ENCODE data around the gene TNF. TPM values are rescaled to one million over a fixed set of nuclear protein-coding genes. Genes with fewer than 3 reads are reported as not detected.

Gene TNF
- total and polyA plus RNA-seq, 2 of the 13 experiments (the other 11 are each of a cell fraction or from before 2014, with no cell fraction given), result not detected

DNA sequence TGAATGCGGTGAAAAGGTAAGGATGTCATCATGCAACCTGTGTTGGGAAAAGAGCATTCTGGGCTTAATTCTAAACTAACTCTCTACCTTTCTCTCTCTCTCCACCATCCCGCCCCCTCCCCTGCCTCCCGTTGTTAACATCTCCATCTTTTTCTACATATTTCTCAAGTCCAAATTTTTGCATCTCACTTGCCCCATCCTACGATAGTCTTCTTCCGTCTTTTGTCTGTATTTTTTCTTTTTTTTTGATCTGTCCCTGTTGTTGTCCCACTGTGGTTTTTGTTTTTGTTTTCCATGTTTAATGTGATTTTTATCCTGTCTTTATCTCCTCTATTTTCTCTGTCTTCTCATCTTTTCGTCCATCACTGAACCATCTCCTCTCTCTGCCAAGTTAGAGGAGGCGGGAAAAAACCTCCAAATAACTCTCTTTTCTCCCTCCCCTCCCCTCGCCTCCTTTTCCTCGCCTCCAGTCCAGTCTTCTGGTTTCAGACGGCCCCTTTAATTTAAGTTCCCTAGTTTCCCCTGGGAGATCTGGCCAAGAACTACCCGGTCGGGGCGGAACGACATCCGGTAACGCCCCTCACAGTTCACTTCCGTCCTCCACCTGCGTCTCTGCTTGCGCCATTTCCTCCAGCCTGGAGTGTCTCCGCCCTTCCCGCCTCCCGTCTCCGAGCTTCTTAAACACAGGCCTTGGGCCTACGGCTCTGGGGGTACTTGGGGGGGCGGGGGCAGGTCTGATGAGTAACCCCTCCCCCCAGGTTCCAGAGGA is 28.2 kb upstream of the TNF start, which contains the start of gene NFKBIL1 (continued):
- TF ChIP-seq, protein P1, sequence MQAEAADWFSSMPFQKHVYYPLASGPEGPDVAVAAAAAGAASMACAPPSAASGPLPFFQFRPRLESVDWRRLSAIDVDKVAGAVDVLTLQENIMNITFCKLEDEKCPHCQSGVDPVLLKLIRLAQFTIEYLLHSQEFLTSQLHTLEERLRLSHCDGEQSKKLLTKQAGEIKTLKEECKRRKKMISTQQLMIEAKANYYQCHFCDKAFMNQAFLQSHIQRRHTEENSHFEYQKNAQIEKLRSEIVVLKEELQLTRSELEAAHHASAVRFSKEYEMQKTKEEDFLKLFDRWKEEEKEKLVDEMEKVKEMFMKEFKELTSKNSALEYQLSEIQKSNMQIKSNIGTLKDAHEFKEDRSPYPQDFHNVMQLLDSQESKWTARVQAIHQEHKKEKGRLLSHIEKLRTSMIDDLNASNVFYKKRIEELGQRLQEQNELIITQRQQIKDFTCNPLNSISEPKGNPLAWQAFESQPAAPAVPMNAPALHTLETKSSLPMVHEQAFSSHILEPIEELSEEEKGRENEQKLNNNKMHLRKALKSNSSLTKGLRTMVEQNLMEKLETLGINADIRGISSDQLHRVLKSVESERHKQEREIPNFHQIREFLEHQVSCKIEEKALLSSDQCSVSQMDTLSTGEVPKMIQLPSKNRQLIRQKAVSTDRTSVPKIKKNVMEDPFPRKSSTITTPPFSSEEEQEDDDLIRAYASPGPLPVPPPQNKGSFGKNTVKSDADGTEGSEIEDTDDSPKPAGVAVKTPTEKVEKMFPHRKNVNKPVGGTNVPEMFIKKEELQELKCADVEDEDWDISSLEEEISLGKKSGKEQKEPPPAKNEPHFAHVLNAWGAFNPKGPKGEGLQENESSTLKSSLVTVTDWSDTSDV (CRISPR knock-in tag; IDR thresholded peaks at IDR 0.05), result no peak
- TF ChIP-seq, protein P2, sequence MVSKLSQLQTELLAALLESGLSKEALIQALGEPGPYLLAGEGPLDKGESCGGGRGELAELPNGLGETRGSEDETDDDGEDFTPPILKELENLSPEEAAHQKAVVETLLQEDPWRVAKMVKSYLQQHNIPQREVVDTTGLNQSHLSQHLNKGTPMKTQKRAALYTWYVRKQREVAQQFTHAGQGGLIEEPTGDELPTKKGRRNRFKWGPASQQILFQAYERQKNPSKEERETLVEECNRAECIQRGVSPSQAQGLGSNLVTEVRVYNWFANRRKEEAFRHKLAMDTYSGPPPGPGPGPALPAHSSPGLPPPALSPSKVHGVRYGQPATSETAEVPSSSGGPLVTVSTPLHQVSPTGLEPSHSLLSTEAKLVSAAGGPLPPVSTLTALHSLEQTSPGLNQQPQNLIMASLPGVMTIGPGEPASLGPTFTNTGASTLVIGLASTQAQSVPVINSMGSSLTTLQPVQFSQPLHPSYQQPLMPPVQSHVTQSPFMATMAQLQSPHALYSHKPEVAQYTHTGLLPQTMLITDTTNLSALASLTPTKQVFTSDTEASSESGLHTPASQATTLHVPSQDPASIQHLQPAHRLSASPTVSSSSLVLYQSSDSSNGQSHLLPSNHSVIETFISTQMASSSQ (IDR thresholded peaks at IDR 0.05; ENCODE audit: low read depth), result no peak
- TF ChIP-seq, protein P2 (CRISPR knock-in tag; IDR thresholded peaks at IDR 0.05; ENCODE audit: borderline replicate concordance), result peak; percentile 56; the same call in 1 of the 2 replicates
- TF ChIP-seq, protein P3, sequence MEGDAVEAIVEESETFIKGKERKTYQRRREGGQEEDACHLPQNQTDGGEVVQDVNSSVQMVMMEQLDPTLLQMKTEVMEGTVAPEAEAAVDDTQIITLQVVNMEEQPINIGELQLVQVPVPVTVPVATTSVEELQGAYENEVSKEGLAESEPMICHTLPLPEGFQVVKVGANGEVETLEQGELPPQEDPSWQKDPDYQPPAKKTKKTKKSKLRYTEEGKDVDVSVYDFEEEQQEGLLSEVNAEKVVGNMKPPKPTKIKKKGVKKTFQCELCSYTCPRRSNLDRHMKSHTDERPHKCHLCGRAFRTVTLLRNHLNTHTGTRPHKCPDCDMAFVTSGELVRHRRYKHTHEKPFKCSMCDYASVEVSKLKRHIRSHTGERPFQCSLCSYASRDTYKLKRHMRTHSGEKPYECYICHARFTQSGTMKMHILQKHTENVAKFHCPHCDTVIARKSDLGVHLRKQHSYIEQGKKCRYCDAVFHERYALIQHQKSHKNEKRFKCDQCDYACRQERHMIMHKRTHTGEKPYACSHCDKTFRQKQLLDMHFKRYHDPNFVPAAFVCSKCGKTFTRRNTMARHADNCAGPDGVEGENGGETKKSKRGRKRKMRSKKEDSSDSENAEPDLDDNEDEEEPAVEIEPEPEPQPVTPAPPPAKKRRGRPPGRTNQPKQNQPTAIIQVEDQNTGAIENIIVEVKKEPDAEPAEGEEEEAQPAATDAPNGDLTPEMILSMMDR (CRISPR knock-in tag; IDR thresholded peaks at IDR 0.05), result peak; percentile 36; the same call in 1 of the 2 replicates
- no peak; the same call in 1 of the 2 replicates for TF ChIP-seq JUND (CRISPR knock-in tag; IDR thresholded peaks at IDR 0.05)
- TF ChIP-seq NCOA2 (CRISPR knock-in tag; IDR thresholded peaks at IDR 0.05), result 0 out of 2 replicates have a peak, but pooled peaks have one; percentile 21
- TF ChIP-seq, protein P4, sequence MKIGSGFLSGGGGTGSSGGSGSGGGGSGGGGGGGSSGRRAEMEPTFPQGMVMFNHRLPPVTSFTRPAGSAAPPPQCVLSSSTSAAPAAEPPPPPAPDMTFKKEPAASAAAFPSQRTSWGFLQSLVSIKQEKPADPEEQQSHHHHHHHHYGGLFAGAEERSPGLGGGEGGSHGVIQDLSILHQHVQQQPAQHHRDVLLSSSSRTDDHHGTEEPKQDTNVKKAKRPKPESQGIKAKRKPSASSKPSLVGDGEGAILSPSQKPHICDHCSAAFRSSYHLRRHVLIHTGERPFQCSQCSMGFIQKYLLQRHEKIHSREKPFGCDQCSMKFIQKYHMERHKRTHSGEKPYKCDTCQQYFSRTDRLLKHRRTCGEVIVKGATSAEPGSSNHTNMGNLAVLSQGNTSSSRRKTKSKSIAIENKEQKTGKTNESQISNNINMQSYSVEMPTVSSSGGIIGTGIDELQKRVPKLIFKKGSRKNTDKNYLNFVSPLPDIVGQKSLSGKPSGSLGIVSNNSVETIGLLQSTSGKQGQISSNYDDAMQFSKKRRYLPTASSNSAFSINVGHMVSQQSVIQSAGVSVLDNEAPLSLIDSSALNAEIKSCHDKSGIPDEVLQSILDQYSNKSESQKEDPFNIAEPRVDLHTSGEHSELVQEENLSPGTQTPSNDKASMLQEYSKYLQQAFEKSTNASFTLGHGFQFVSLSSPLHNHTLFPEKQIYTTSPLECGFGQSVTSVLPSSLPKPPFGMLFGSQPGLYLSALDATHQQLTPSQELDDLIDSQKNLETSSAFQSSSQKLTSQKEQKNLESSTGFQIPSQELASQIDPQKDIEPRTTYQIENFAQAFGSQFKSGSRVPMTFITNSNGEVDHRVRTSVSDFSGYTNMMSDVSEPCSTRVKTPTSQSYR (CRISPR knock-in tag; IDR thresholded peaks at IDR 0.05; ENCODE audit: borderline replicate concordance), result peak; percentile 59; the same call in 1 of the 2 replicates
- TF ChIP-seq HDAC1 (CRISPR knock-in tag; IDR thresholded peaks at IDR 0.05), result peak; percentile 27; the same call in 1 of the 2 replicates
- TF ChIP-seq RXRB (CRISPR knock-in tag; IDR thresholded peaks at IDR 0.05; ENCODE audit: borderline replicate concordance), result peak; percentile 68; the same call in 1 of the 2 replicates
- TF ChIP-seq ZFAT (CRISPR knock-in tag; conservative IDR thresholded peaks at IDR 0.05), result no peak
- TF ChIP-seq, protein P5, sequence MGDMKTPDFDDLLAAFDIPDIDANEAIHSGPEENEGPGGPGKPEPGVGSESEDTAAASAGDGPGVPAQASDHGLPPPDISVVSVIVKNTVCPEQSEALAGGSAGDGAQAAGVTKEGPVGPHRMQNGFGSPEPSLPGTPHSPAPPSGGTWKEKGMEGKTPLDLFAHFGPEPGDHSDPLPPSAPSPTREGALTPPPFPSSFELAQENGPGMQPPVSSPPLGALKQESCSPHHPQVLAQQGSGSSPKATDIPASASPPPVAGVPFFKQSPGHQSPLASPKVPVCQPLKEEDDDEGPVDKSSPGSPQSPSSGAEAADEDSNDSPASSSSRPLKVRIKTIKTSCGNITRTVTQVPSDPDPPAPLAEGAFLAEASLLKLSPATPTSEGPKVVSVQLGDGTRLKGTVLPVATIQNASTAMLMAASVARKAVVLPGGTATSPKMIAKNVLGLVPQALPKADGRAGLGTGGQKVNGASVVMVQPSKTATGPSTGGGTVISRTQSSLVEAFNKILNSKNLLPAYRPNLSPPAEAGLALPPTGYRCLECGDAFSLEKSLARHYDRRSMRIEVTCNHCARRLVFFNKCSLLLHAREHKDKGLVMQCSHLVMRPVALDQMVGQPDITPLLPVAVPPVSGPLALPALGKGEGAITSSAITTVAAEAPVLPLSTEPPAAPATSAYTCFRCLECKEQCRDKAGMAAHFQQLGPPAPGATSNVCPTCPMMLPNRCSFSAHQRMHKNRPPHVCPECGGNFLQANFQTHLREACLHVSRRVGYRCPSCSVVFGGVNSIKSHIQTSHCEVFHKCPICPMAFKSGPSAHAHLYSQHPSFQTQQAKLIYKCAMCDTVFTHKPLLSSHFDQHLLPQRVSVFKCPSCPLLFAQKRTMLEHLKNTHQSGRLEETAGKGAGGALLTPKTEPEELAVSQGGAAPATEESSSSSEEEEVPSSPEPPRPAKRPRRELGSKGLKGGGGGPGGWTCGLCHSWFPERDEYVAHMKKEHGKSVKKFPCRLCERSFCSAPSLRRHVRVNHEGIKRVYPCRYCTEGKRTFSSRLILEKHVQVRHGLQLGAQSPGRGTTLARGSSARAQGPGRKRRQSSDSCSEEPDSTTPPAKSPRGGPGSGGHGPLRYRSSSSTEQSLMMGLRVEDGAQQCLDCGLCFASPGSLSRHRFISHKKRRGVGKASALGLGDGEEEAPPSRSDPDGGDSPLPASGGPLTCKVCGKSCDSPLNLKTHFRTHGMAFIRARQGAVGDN (CRISPR knock-in tag; IDR thresholded peaks at IDR 0.05), result peak; percentile 55
